H1 (cell line): ENCODE results near the gene GAK. TPM values are rescaled to one million over a fixed set of nuclear protein-coding genes. Genes with fewer than 3 reads are reported as not detected.

Experiments
- BACH1 ChIP-seq: IDR thresholded peaks from 2 replicates; pipeline ENCODE4 v1.6.1; 2012; ENCODE audit warnings: low read length, improper control_type of control experiment
- CBX5 ChIP-seq: fragments of 300-800, 300-1000 bp; sonication (generic); IDR thresholded peaks from 2 replicates; pipeline ENCODE4 v1.7.1; 2016; ENCODE audit warnings: antibody characterized with exemption, low read length, low read depth
- JUN ChIP-seq: IDR thresholded peaks from 2 replicates; pipeline ENCODE4 v1.6.1; 2011; ENCODE audit warnings: low read depth, mild to moderate bottlenecking, improper control_type of control experiment, low read length
- KDM1A ChIP-seq: fragments of 200-600, 300-600 bp; sonication (generic); IDR thresholded peaks from 2 replicates; pipeline ENCODE4 v1.7.1; 2016; ENCODE audit warnings: mild to moderate bottlenecking, low read length, borderline replicate concordance
- KDM4A ChIP-seq: IDR thresholded peaks from one replicate; pipeline ENCODE4 v1.7.1; 2012; ENCODE audit warnings: low read depth, mild to moderate bottlenecking, moderate library complexity, low read length, inconsistent platforms; ENCODE audit not compliant: severe bottlenecking
- polyA plus RNA-seq, 7 experiments: library from polyadenylated mRNA; depleted of rRNA in 3 of 7; stranded (reverse) in 5 of 7; unstranded in 2 of 7; fragments of >200 nt in 5 of 7; fragments of 200-250 nt in 2 of 7; gene quantifications; 1 replicate in 5 of 7; 2 replicates in 1 of 7; 4 replicates in 1 of 7; pipeline versions ENCODE4 v1.2.1 to v1.2.3, GENCODE V29; 2011 to 2013; ENCODE audit warnings: missing spikeins in 2 of 7, mixed read lengths in 2 of 7
- total RNA-seq: library from RNA; stranded (reverse); fragmentation: NEBNext Ultra II Directional; extraction: Animal tissue kit (Norgen Biotek cat#: 25700); gene quantifications from 2 replicates; pipeline ENCODE4 v1.2.1, GENCODE V29; 2021

Gene GAK
- total and polyA plus RNA-seq, 2 of the 8 experiments (the other 6 are each of a cell fraction or from before 2014, with no cell fraction given): 31.5 to 70.8 TPM

- no peak for TF ChIP-seq KDM1A
- TF ChIP-seq BACH1: no peak
- no peak for TF ChIP-seq CBX5
- no peak for TF ChIP-seq KDM4A
- TF ChIP-seq JUN: no peak
Observed at GRCh38 chr4:900721-901120, 31.4 kb downstream of the GAK start (continued).
